Upper lobe of left lung (tissue), 4 donors: ENCODE results near the gene KRTAP10-4.

Experiments
- CTCF ChIP-seq, 6 experiments: fragments of 450-650 bp in 4 of 6; fragments of 200-600 bp in 2 of 6; sonication (generic) in 2 of 6; IDR thresholded peaks; one replicate each; pipeline ENCODE4 v1.5.1; 2016 to 2019; ENCODE audit warnings: antibody characterized with exemption in 6 of 6
- EP300 ChIP-seq, 4 donors: sonication (generic); formaldehyde crosslinking; IDR thresholded peaks; one replicate each; pipeline ENCODE4 v1.5.1; 2017; ENCODE audit warnings: antibody characterized with exemption in 4 of 4, control low read depth in 2 of 4
- POLR2A ChIP-seq, 4 donors: fragments of 450-650 bp; IDR thresholded peaks; one replicate each; pipeline ENCODE4 v1.5.1; 2016 to 2017; ENCODE audit warnings: antibody characterized with exemption in 4 of 4, mild to moderate bottlenecking in 2 of 4
- POLR2AphosphoS5 ChIP-seq, 2 donors: sonication (generic); formaldehyde crosslinking; IDR thresholded peaks; one replicate each; pipeline ENCODE4 v1.5.1; 2017; ENCODE audit warnings: antibody characterized with exemption in 2 of 2

DNA sequence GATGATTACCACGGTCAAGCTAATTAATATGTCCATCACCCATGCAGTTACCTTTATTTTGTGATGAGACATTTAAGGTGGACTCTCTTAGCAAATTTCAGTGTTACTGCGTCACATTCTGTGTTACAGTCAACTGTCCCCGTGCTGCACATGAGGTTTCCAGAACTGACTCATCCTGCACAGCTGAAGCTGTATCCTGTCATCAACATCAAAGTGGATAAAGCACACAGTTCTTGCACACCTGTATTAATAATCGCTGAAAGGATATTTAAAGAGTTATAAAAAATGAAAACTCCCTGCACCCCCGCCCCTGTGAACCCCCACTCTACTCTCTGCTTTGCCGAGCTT is 10.2 kb downstream of the KRTAP10-4 start:
- TF ChIP-seq CTCF (IDR thresholded peaks at IDR 0.05): no peak
- no peak for TF ChIP-seq POLR2AphosphoS5 (IDR thresholded peaks at IDR 0.05)
- TF ChIP-seq POLR2A (IDR thresholded peaks at IDR 0.05): no peak
- no peak for TF ChIP-seq EP300 (IDR thresholded peaks at IDR 0.05)
